CD4-positive, CD25-positive, alpha-beta regulatory T cell (primary cell): ENCODE measurements around the gene RNASET2. TPM values are rescaled to one million over a fixed set of nuclear protein-coding genes. Genes with fewer than 3 reads are reported as not detected.
A peak's percentile ranks its signal among the peaks of the same experiment; 100 is the strongest.

ENCODE experiments used
- ATAC-seq, 2 donors: fragments of 150-1000 bp; cut with Tn5 transposase; one replicate each; pipeline ENCODE4 v1.10.0; 2021; ENCODE audit warnings: low read depth in 2 of 2, moderate number of reproducible peaks in 2 of 2, moderate library complexity in 1 of 2
- DNase-seq, 3 donors: peaks; one replicate each; pipeline versions ENCODE4 v3.0.0 to v3.0.0-alpha.2; 2012 to 2022; ENCODE audit warnings: mixed read lengths in 1 of 3
- H3K27ac ChIP-seq: one replicate; pipeline ENCODE4 v1.7.0; 2013; ENCODE audit warnings: mild to moderate bottlenecking, low read length; ENCODE audit not compliant: insufficient read depth, poor library complexity, severe bottlenecking
- H3K27me3 ChIP-seq: one replicate; pipeline ENCODE4 v1.7.0; 2013; ENCODE audit warnings: low read length; ENCODE audit not compliant: control insufficient read depth, insufficient read depth
- H3K36me3 ChIP-seq: one replicate; pipeline ENCODE4 v1.7.0; 2013; ENCODE audit warnings: mild to moderate bottlenecking, low read length, moderate library complexity; ENCODE audit not compliant: control insufficient read depth, insufficient read depth
- H3K4me1 ChIP-seq: 2 replicates; pipeline ENCODE4 v1.7.0; 2013; ENCODE audit warnings: mild to moderate bottlenecking, low read length; ENCODE audit not compliant: insufficient read depth, control insufficient read depth, poor library complexity, severe bottlenecking
- H3K4me3 ChIP-seq: one replicate; pipeline ENCODE4 v1.7.0; 2013; ENCODE audit warnings: low read depth, mild to moderate bottlenecking, low read length, moderate library complexity
- H3K9me3 ChIP-seq, 2 experiments: 1 replicate in 1 of 2; 2 replicates in 1 of 2; pipeline ENCODE4 v1.7.0; 2013; ENCODE audit warnings: low read length in 2 of 2, mild to moderate bottlenecking in 1 of 2, moderate library complexity in 1 of 2; ENCODE audit not compliant: control insufficient read depth in 2 of 2
- H3K27ac Mint-ChIP-seq, 3 donors: one replicate each; pipeline ENCODE4 v1.8.0; 2020 to 2022; ENCODE audit warnings: mild to moderate bottlenecking in 3 of 3, mixed read lengths in 3 of 3, moderate library complexity in 2 of 3
- H3K27me3 Mint-ChIP-seq: one replicate; pipeline ENCODE4 v1.8.0; 2022; ENCODE audit warnings: mild to moderate bottlenecking, mixed read lengths
- H3K36me3 Mint-ChIP-seq: one replicate; pipeline ENCODE4 v1.8.0; 2020; ENCODE audit warnings: mixed read lengths
- H3K4me1 Mint-ChIP-seq, 4 donors: one replicate each; pipeline ENCODE4 v1.8.0; 2020 to 2022; ENCODE audit warnings: mixed read lengths in 4 of 4, mild to moderate bottlenecking in 1 of 4
- H3K4me3 Mint-ChIP-seq, 4 donors: one replicate each; pipeline ENCODE4 v1.8.0; 2020 to 2022; ENCODE audit warnings: mild to moderate bottlenecking in 4 of 4, mixed read lengths in 4 of 4, moderate library complexity in 3 of 4
- H3K9me3 Mint-ChIP-seq, 7 donors: one replicate each; pipeline ENCODE4 v1.8.0; 2020 to 2022; ENCODE audit warnings: mixed read lengths in 7 of 7, mild to moderate bottlenecking in 3 of 7, moderate library complexity in 2 of 7
- polyA plus RNA-seq, 4 donors: library from polyadenylated mRNA; unstranded; fragments of 300-500 nt; fragmentation: Illumina TruSeq; gene quantifications; one replicate each; pipeline ENCODE4 v1.2.3, GENCODE V29; 2021
- total RNA-seq: library from RNA; stranded (reverse); gene quantifications from one replicate; pipeline ENCODE4 v1.2.3, GENCODE V29; 2022

The RNASET2 gene
- total and polyA plus RNA-seq, 5 donors from 2014 or later: 213 to 410 (median 371) TPM

DNA sequence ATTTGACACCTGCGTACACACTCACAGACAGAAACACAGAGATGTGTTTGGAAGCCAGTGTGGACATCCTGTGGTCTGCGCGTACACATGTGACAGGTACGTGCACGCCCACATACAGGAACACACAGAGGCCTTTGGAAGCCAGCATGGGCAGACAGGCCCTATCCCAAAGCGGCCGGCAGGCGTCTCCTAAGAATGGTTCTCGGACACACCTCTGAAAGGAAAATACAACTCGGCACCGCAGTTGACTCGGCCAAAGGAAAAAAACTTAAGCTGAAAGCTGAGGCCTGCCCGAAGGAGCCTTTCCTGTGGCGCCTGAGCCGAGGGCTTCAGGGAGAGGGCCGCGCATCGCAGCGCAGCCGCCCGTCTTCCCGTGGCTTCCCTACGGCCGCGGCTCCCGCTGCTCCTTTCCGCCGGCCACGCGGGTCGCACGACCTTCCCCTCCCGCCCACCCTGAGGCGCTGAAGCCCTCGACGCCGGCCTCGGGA, 41.5 kb upstream of the RNASET2 start:
- no peaks in the 10 kb centered on the region for H3K9me3 Mint-ChIP-seq
- H3K36me3 ChIP-seq: peaks cover 8% of the 10 kb centered on the region
- H3K27me3 ChIP-seq: no peaks in the 10 kb centered on the region
- no peaks in the 10 kb centered on the region for H3K27me3 Mint-ChIP-seq
- peak overlapping the region; percentile 18 to 89 (median 34) for H3K27ac Mint-ChIP-seq
- no peak overlapping the region for H3K27ac ChIP-seq
- no peaks in the 10 kb centered on the region for H3K9me3 ChIP-seq
- peak overlapping the region; percentile 88 to 95 (median 90) for H3K4me3 Mint-ChIP-seq
- peaks cover 32 to 53% (median 39%) of the 10 kb centered on the region in 4 donors for H3K4me1 Mint-ChIP-seq
- peak overlapping the region; percentile 73 for H3K4me3 ChIP-seq
- no peak for ATAC-seq
- peaks cover 11% of the 10 kb centered on the region for H3K36me3 Mint-ChIP-seq
- peaks cover 36% of the 10 kb centered on the region for H3K4me1 ChIP-seq
- peak; percentile 32 to 71 (median 34) for DNase-seq

DNA sequence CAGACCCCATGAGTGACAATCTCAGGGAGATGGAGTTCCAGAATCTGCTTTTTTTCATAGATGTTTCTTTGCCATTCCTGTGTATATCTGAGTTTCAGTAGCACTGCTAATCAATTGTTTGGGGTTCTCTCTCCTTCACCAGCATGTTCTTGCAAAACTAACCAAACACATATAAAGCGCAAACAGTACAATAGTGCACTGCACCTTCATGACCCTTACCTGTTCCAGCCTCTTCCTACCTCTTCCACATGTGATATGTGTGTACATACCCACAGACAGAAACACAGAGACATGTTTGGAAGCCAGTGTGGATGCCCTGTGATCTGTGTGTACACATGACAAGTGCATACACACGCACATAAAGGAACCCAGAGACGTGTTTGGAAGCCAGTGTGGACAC, 41.0 kb upstream of the RNASET2 start:
- DNase-seq (no peak), ATAC-seq (no peak)
- H3K27ac ChIP-seq: no peak overlapping the region
- peaks cover 10% of the 10 kb centered on the region for H3K36me3 ChIP-seq
- H3K4me3 ChIP-seq: peak overlapping the region; percentile 73
- no peaks in the 10 kb centered on the region for H3K9me3 Mint-ChIP-seq
- peaks cover 14% of the 10 kb centered on the region for H3K36me3 Mint-ChIP-seq
- peaks cover 33% of the 10 kb centered on the region for H3K4me1 ChIP-seq
- no peaks in the 10 kb centered on the region for H3K27me3 Mint-ChIP-seq
- no peaks in the 10 kb centered on the region for H3K27me3 ChIP-seq
- peak overlapping the region; percentile 18 to 89 (median 34) for H3K27ac Mint-ChIP-seq
- peak overlapping the region; percentile 88 to 95 (median 90) for H3K4me3 Mint-ChIP-seq
- no peaks in the 10 kb centered on the region for H3K9me3 ChIP-seq
- peaks cover 32 to 52% (median 42%) of the 10 kb centered on the region in 4 donors for H3K4me1 Mint-ChIP-seq

DNA sequence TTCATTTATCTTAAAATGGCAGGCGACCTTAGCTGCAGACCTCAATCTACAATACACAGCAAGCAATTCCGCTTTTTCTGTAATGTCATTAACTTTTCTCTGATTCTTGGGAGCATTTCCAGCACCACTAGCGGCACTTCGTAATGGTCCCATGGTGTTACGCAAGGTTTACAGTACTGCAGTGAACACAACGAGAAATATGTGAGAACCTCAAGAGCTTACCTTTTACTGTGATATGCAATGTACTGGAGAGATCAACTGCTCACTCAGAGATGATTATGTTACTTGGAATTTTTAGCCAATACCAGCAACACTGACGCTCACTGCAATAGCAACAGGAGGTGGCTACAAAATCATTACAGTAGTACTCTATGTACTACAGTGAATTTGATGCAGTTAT, 40.1 kb upstream of the RNASET2 start:
- no peaks in the 10 kb centered on the region for H3K9me3 Mint-ChIP-seq
- Histone ChIP-seq H3K27me3 (no peaks in the 10 kb centered on the region), H3K27ac (no peak overlapping the region), H3K4me3 (no peak overlapping the region), H3K36me3 (peaks cover 11% of the 10 kb centered on the region), H3K4me1 (peaks cover 24% of the 10 kb centered on the region), H3K9me3 (no peaks in the 10 kb centered on the region)
- no peak overlapping the region for H3K27ac Mint-ChIP-seq
- H3K4me1 Mint-ChIP-seq: peaks cover 25 to 48% (median 42%) of the 10 kb centered on the region in 4 donors
- ATAC-seq (no peak), DNase-seq (no peak)
- H3K27me3 Mint-ChIP-seq: no peaks in the 10 kb centered on the region
- peaks cover 19% of the 10 kb centered on the region for H3K36me3 Mint-ChIP-seq
- H3K4me3 Mint-ChIP-seq: peak overlapping the region in 2 of 4 donors; percentile 14 to 52

- ATAC-seq: peak; percentile 76 to 78
- Mint-ChIP-seq H3K4me3 (no peak overlapping the region), H3K27ac (peak overlapping the region in 2 of 3 donors; percentile 23 to 52), H3K27me3 (no peaks in the 10 kb centered on the region), H3K4me1 (peaks cover 11 to 42% (median 20%) of the 10 kb centered on the region in 4 donors), H3K9me3 (no peaks in the 10 kb centered on the region), H3K36me3 (peaks cover 26% of the 10 kb centered on the region)
- Histone ChIP-seq H3K27me3 (no peaks in the 10 kb centered on the region), H3K4me3 (no peak overlapping the region), H3K27ac (no peak overlapping the region), H3K9me3 (no peaks in the 10 kb centered on the region), H3K36me3 (peaks cover 2% of the 10 kb centered on the region), H3K4me1 (no peaks in the 10 kb centered on the region)
- DNase-seq: peak; percentile 6 to 63 (median 35)
Measured at GRCh38 chr6:166989427-166990032, 33.2 kb upstream of the RNASET2 start.

GRCh38 chr6:166988674-166989201, 32.4 kb upstream of the RNASET2 start:
- Histone ChIP-seq H3K36me3 (peaks cover 2% of the 10 kb centered on the region), H3K4me3 (no peak overlapping the region), H3K4me1 (no peaks in the 10 kb centered on the region), H3K27me3 (no peaks in the 10 kb centered on the region), H3K9me3 (no peaks in the 10 kb centered on the region), H3K27ac (no peak overlapping the region)
- H3K4me1 Mint-ChIP-seq: peaks cover 14 to 41% (median 20%) of the 10 kb centered on the region in 4 donors
- H3K36me3 Mint-ChIP-seq: peaks cover 25% of the 10 kb centered on the region
- H3K27ac Mint-ChIP-seq: peak overlapping the region in 2 of 3 donors; percentile 52 to 77
- H3K9me3 Mint-ChIP-seq: no peaks in the 10 kb centered on the region
- ATAC-seq (no peak), DNase-seq (no peak)
- H3K4me3 Mint-ChIP-seq: no peak overlapping the region
- H3K27me3 Mint-ChIP-seq: no peaks in the 10 kb centered on the region

DNA sequence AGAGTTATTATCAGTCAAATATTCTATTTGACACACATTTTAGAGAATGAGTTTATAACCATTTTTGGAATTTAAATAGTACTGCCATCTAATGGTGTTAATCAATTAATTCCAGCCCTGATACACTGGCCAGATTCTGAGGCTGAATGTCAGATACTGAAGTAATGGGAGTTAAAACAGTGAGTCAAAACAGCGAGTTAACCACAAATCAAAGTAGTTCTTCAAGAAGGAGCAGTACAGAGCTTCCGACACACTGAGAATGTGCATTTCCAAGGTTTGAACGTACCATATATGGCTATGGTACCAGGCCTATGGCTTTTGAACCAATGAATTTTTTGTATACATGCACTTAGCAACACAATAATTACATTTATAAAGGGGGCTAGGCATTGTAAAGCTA, 31.6 kb upstream of the RNASET2 start:
- peaks cover 2% of the 10 kb centered on the region for H3K36me3 ChIP-seq
- H3K27ac ChIP-seq: no peak overlapping the region
- Mint-ChIP-seq H3K27me3 (no peaks in the 10 kb centered on the region), H3K9me3 (peaks cover 0 to under 1% (median 0%) of the 10 kb centered on the region in 7 donors), H3K27ac (peak overlapping the region in 1 of 3 donors; percentile 6), H3K4me3 (no peak overlapping the region), H3K4me1 (peaks cover 14 to 37% (median 20%) of the 10 kb centered on the region in 4 donors), H3K36me3 (peaks cover 23% of the 10 kb centered on the region)
- no peak overlapping the region for H3K4me3 ChIP-seq
- DNase-seq (peak in 1 of 3 donors; percentile 7), ATAC-seq (no peak)
- H3K9me3 ChIP-seq: no peaks in the 10 kb centered on the region
- no peaks in the 10 kb centered on the region for H3K4me1 ChIP-seq
- no peaks in the 10 kb centered on the region for H3K27me3 ChIP-seq

- Mint-ChIP-seq H3K36me3 (peaks cover 25% of the 10 kb centered on the region), H3K27me3 (no peaks in the 10 kb centered on the region), H3K9me3 (peaks cover 0 to 2% (median 0%) of the 10 kb centered on the region in 7 donors), H3K4me3 (no peak overlapping the region), H3K27ac (no peak overlapping the region), H3K4me1 (peaks cover 14 to 40% (median 17%) of the 10 kb centered on the region in 4 donors)
- peaks cover 2% of the 10 kb centered on the region for H3K36me3 ChIP-seq
- H3K27ac ChIP-seq: no peak overlapping the region
- H3K4me3 ChIP-seq: no peak overlapping the region
- no peaks in the 10 kb centered on the region for H3K27me3 ChIP-seq
- no peak for ATAC-seq
- H3K9me3 ChIP-seq: no peaks in the 10 kb centered on the region
- H3K4me1 ChIP-seq: no peaks in the 10 kb centered on the region
- no peak for DNase-seq
Measured at GRCh38 chr6:166987448-166987847, 31.1 kb upstream of the RNASET2 start.
